ENCODE data around the gene STIM2. TPM values are rescaled to one million over a fixed set of nuclear protein-coding genes. Genes with fewer than 3 reads are reported as not detected.

Gene STIM2
- total and polyA plus RNA-seq, 2 donors (not counting 3 experiments of a cell fraction or from before 2014, with no cell fraction given): 21.0 to 21.2 TPM

DNA sequence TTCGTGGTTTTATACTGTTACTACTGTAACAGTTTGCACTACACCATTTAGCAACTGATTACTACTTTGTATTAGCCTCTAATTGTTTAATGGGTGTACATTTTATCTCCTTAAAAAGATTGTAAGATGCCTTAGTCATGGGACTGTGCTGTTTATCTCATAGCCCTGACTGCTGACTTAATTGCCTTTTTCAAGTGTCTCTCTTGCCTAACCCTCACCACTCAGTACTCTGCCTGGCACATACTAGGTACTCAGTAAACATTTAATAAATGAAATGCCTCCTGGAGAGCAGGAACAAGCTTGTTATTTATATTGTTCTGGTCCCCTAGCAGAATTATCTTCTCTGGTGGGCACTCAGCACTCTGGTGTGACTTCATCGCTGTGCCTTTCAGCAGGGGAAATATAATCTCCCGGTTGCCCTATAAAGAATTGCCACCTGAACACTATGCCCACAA lies 1.7 kb upstream of the STIM2 start:
- ChIA-PET CTCF (no interaction called here), POLR2A (no interaction called here)
- Histone ChIP-seq H3K4me3 (replicated peaks in 1 of 3; ENCODE audit: insufficient read depth in 1 of 3, low read depth in 1 of 3, low read length in 3 of 3) (peak overlapping the region in 1 of 3 experiments; percentile 82), H3K27me3 (ENCODE audit: control insufficient read depth in 2 of 2, insufficient read depth in 2 of 2, low read length in 2 of 2) (peaks cover 2 to 12% of the 10 kb centered on the region in 2 experiments), H3K27ac (ENCODE audit: insufficient read depth, low read depth, low read length) (no peak overlapping the region), H3K9me3 (replicated peaks; ENCODE audit: control insufficient read depth, insufficient read depth, low read length) (no peaks in the 10 kb centered on the region), H3K9me1 (replicated peaks; ENCODE audit: control insufficient read depth, extremely low read depth, insufficient read depth, low read length) (no peaks in the 10 kb centered on the region), H4K20me1 (replicated peaks; ENCODE audit: control insufficient read depth, extremely low read depth, insufficient read depth, low read length) (no peaks in the 10 kb centered on the region), H3K79me2 (ENCODE audit: control insufficient read depth, insufficient read depth, low read length) (peaks cover 11% of the 10 kb centered on the region), H3K4me2 (ENCODE audit: insufficient read depth, low read length) (peak overlapping the region; percentile 98), H3K36me3 (ENCODE audit: control insufficient read depth in 2 of 2, extremely low read depth in 1 of 2, insufficient read depth in 2 of 2, low read length in 2 of 2) (no peaks in the 10 kb centered on the region), H3K4me1 (ENCODE audit: control insufficient read depth, extremely low read depth, insufficient read depth, low read length) (peaks cover 36% of the 10 kb centered on the region), H3K9ac (replicated peaks; ENCODE audit: extremely low read depth, insufficient read depth, low read length) (no peak overlapping the region), H2AFZ (ENCODE audit: low read depth, low read length) (no peak overlapping the region)
- intact Hi-C loops (cut with micrococcal nuclease) (no loop called here), dilution Hi-C loops (cut with MboI; ENCODE audit: extremely low pct_ligation_motif_present, low sequenced_read_pairs) (no loop called here)
- no peak for FAIRE-seq
- no peak for DNase-seq (ENCODE audit: low read depth, low spot score)
- TF ChIP-seq JUN (IDR thresholded peaks at IDR 0.05; ENCODE audit: borderline replicate concordance, insufficient read depth, insufficient read length, low read depth) (no peak), MYC (IDR thresholded peaks at IDR 0.05; ENCODE audit: low read depth, low read length) (no peak), GATA2 (IDR thresholded peaks at IDR 0.05; ENCODE audit: insufficient read depth, insufficient read length, low read depth, low read length) (no peak), POLR2A (IDR thresholded peaks at IDR 0.05; ENCODE audit: low read depth, low read length) (no peak), EZH2 (IDR thresholded peaks at IDR 0.05; ENCODE audit: borderline replicate concordance, low read depth, low read length, severe bottlenecking) (no peak), POLR2AphosphoS5 (IDR thresholded peaks at IDR 0.05; ENCODE audit: insufficient read depth, low read depth, low read length) (no peak), FOS (IDR thresholded peaks at IDR 0.05; ENCODE audit: borderline replicate concordance, insufficient read depth, low read length) (no peak)
- TF ChIP-seq, protein P1, sequence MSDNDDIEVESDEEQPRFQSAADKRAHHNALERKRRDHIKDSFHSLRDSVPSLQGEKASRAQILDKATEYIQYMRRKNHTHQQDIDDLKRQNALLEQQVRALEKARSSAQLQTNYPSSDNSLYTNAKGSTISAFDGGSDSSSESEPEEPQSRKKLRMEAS (IDR thresholded peaks at IDR 0.05; ENCODE audit: insufficient read depth, insufficient read length): no peak
- TF ChIP-seq, protein P2, sequence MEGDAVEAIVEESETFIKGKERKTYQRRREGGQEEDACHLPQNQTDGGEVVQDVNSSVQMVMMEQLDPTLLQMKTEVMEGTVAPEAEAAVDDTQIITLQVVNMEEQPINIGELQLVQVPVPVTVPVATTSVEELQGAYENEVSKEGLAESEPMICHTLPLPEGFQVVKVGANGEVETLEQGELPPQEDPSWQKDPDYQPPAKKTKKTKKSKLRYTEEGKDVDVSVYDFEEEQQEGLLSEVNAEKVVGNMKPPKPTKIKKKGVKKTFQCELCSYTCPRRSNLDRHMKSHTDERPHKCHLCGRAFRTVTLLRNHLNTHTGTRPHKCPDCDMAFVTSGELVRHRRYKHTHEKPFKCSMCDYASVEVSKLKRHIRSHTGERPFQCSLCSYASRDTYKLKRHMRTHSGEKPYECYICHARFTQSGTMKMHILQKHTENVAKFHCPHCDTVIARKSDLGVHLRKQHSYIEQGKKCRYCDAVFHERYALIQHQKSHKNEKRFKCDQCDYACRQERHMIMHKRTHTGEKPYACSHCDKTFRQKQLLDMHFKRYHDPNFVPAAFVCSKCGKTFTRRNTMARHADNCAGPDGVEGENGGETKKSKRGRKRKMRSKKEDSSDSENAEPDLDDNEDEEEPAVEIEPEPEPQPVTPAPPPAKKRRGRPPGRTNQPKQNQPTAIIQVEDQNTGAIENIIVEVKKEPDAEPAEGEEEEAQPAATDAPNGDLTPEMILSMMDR (IDR thresholded peaks at IDR 0.05; ENCODE audit: extremely low read depth in 1 of 2, insufficient read depth in 1 of 2, low read depth in 1 of 2, low read length in 2 of 2): no peak
- no TSS peak for BruUV-seq (replicated peaks)

All from endothelial cell of umbilical vein (primary cell).